Measurements from ENCODE around the gene FOSL2. TPM values are rescaled to one million over a fixed set of nuclear protein-coding genes. Genes with fewer than 3 reads are reported as not detected.

FOSL2 gene
- total RNA-seq, 1 experiment from 2014 or later, result 4.0 TPM

DNA sequence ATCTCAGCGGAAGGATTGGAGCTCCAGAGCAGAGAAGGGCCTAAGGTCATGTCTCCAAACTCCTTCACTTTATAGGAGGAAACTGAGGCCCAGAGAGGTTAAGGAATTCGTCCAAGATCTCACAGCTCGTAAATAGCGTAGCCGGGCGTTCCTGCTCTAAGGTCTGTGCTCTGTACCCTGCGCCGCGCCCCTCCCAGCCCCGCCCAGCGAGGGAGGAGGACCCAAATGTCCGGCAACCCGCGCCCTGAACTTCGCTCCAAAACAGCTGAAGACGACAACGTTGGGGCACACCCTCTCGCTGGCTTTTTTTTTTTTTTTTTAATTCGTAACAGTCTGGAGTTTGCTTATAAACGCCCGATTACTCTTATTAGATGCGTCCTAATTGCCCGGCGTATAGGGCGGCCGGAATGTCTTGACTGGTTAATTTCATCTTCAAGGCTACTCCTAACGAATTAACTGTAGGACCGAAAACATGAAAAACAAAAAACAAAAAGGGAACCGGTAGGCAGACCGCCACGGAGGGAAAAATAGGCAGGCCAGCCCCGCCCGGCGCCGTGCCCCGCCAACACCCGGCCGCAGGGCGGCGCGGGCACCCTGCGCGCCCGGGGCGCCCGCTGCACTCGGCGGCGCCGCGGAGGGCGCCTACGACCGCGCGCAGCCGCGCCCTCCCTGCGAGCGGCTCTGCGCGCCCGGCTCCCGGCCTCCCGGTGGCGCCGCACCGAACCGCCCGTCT is 928 bp upstream of the FOSL2 start:
- no peaks in the 10 kb centered on the region for H3K9me3 Mint-ChIP-seq
- no peak for TF ChIP-seq JUN (CRISPR knock-in tag; IDR thresholded peaks at IDR 0.05)
- TF ChIP-seq ZNF121 (CRISPR knock-in tag; IDR thresholded peaks at IDR 0.05), result no peak
- no peak for TF ChIP-seq GRHL2 (CRISPR knock-in tag; IDR thresholded peaks at IDR 0.05; ENCODE audit: insufficient replicate concordance, severe bottlenecking)
- peak; percentile 52; the same call in 1 of the 2 replicates for TF ChIP-seq ZNF423 (CRISPR knock-in tag; IDR thresholded peaks at IDR 0.05)
- TF ChIP-seq ZNF263 (CRISPR knock-in tag; IDR thresholded peaks at IDR 0.05; ENCODE audit: low read depth), result no peak
- no peak overlapping the region for H3K27ac Mint-ChIP-seq
- ChIA-PET POLR2A (interaction anchor here (0.6 to 1.0 kb wide), 5 partner anchors 9 to 704 kb away, joined by 3 to 7 read pairs (median 4); no protein-coding TSS in a partner anchor), CTCF (interaction anchor here (0.7 to 1.4 kb wide), 4 partner anchors 11 to 175 kb away, joined by 3 to 5 read pairs (median 4); no protein-coding TSS in a partner anchor)
- peak overlapping the region; percentile 77 for H3K4me3 Mint-ChIP-seq
- ATAC-seq (peak; percentile 19), DNase-seq (ENCODE audit: low spot score) (peak; percentile 66)
- no peaks in the 10 kb centered on the region for H3K36me3 Mint-ChIP-seq
- peaks cover 49% of the 10 kb centered on the region for H3K27me3 Mint-ChIP-seq (ENCODE audit: low read depth)
- peaks cover 18% of the 10 kb centered on the region for H3K4me1 Mint-ChIP-seq

DNA sequence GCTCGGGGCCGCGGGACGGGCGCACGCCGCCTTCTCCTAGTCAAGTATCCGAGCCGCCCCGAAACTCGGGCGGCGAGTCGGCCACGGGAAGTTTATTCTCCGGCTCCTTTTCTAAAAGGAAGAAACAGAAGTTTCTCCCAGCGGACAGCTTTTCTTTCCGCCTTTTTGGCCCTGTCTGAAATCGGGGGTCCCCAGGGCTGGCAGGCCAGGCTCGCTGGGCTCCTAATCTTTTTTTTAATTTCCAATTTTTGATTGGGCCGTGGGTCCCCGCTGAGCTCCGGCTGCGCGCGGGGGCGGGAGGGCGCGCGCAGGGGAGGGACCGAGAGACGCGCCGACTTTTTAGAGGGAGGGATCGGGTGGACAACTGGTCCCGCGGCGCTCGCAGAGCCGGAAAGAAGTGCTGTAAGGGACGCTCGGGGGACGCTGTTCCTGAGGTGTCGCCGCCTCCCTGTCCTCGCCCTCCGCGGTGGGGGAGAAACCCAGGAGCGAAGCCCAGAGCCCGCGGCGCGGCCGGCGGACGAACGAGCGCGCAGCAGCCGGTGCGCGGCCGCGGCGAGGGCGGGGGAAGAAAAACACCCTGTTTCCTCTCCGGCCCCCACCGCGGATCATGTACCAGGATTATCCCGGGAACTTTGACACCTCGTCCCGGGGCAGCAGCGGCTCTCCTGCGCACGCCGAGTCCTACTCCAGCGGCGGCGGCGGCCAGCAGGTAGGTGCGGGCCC is 617 bp downstream of the FOSL2 start:
- CTCF ChIA-PET, result interaction anchor here (1.0 to 1.3 kb wide), 3 partner anchors 38 to 640 kb away, joined by 3 read pairs; partner anchors contain the start of genes BABAM2 and RBKS
- ATAC-seq, result no peak

DNA sequence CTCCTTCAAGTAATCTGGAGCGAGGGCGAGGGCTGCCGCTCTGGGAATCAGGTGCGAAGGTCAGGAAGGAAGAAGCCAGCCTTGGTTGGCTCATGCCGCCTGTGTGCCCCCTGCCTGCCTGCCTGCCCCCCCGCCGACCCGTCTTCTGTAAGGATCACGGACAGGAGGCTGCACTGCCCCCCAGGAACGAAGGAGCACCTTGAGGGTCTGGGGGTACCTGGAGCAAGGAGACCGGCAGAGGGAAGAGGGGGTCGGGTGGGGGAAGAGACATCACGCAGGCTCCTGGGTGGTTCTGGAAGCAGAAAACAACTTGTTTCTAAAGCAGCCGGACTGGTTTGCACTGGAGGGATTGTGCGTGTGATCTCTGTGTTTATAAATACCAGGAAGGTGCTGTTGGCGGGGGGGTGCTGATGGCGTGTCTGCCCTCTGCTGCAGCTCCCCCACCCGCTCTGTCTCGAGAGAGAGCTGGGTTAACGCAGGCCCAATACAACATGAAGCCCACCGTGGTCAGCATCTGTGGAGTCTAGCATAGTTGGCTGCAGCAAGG is 1.7 kb downstream of the FOSL2 start:
- POLR2A ChIA-PET, result no interaction called here
- Mint-ChIP-seq H3K27ac (no peak overlapping the region), H3K4me3 (no peak overlapping the region), H3K4me1 (peaks cover 11% of the 10 kb centered on the region), H3K27me3 (ENCODE audit: low read depth) (peaks cover 27% of the 10 kb centered on the region), H3K36me3 (no peaks in the 10 kb centered on the region), H3K9me3 (no peaks in the 10 kb centered on the region)
- ATAC-seq (no peak), DNase-seq (ENCODE audit: low spot score) (no peak)
- CTCF ChIA-PET, result no interaction called here
- TF ChIP-seq NFYB (CRISPR knock-in tag; conservative IDR thresholded peaks at IDR 0.05; ENCODE audit: low read depth) (no peak), USF2 (CRISPR knock-in tag; IDR thresholded peaks at IDR 0.05) (no peak), ZNF396 (CRISPR knock-in tag; IDR thresholded peaks at IDR 0.05; ENCODE audit: borderline replicate concordance) (no peak), ATF6 (CRISPR knock-in tag; IDR thresholded peaks at IDR 0.05) (no peak), ZNF317 (CRISPR knock-in tag; IDR thresholded peaks at IDR 0.05; ENCODE audit: borderline replicate concordance, low read depth) (no peak), RELA (CRISPR knock-in tag; IDR thresholded peaks at IDR 0.05; ENCODE audit: borderline replicate concordance) (no peak), MAX (CRISPR knock-in tag; IDR thresholded peaks at IDR 0.05) (no peak), NR2C2 (CRISPR knock-in tag; IDR thresholded peaks at IDR 0.05) (no peak), ZNF138 (CRISPR knock-in tag; conservative IDR thresholded peaks at IDR 0.05) (no peak), GTF2I (CRISPR knock-in tag; conservative IDR thresholded peaks at IDR 0.05) (no peak), SMAD3 (CRISPR knock-in tag; IDR thresholded peaks at IDR 0.05; ENCODE audit: borderline replicate concordance) (no peak), ATF1 (CRISPR knock-in tag; IDR thresholded peaks at IDR 0.05) (no peak)
- TF ChIP-seq, protein P1, sequence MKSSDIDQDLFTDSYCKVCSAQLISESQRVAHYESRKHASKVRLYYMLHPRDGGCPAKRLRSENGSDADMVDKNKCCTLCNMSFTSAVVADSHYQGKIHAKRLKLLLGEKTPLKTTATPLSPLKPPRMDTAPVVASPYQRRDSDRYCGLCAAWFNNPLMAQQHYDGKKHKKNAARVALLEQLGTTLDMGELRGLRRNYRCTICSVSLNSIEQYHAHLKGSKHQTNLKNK (CRISPR knock-in tag; IDR thresholded peaks at IDR 0.05), result no peak
- TF ChIP-seq, protein P2, sequence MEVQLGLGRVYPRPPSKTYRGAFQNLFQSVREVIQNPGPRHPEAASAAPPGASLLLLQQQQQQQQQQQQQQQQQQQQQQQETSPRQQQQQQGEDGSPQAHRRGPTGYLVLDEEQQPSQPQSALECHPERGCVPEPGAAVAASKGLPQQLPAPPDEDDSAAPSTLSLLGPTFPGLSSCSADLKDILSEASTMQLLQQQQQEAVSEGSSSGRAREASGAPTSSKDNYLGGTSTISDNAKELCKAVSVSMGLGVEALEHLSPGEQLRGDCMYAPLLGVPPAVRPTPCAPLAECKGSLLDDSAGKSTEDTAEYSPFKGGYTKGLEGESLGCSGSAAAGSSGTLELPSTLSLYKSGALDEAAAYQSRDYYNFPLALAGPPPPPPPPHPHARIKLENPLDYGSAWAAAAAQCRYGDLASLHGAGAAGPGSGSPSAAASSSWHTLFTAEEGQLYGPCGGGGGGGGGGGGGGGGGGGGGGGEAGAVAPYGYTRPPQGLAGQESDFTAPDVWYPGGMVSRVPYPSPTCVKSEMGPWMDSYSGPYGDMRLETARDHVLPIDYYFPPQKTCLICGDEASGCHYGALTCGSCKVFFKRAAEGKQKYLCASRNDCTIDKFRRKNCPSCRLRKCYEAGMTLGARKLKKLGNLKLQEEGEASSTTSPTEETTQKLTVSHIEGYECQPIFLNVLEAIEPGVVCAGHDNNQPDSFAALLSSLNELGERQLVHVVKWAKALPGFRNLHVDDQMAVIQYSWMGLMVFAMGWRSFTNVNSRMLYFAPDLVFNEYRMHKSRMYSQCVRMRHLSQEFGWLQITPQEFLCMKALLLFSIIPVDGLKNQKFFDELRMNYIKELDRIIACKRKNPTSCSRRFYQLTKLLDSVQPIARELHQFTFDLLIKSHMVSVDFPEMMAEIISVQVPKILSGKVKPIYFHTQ (CRISPR knock-in tag; IDR thresholded peaks at IDR 0.05), result no peak

More for the DNA sequence above, 617 bp downstream of the FOSL2 start:
- Mint-ChIP-seq H3K4me3 (no peak overlapping the region; the same call in none of the 2 replicates), H3K27me3 (ENCODE audit: low read depth) (peaks cover 39% of the 10 kb centered on the region), H3K36me3 (no peaks in the 10 kb centered on the region), H3K4me1 (peaks cover 14% of the 10 kb centered on the region), H3K9me3 (no peaks in the 10 kb centered on the region), H3K27ac (no peak overlapping the region)
- POLR2A ChIA-PET, result interaction anchor here (0.9 kb wide), 1 partner anchor 641 kb away, joined by 3 read pairs; no protein-coding TSS in a partner anchor
- DNase-seq (ENCODE audit: low spot score), result peak; percentile 48
- no peak for TF ChIP-seq RELA (CRISPR knock-in tag; IDR thresholded peaks at IDR 0.05; ENCODE audit: borderline replicate concordance)
- 0 out of 2 replicates have a peak, but pooled peaks have one; percentile 27 for TF ChIP-seq FOXK1 (CRISPR knock-in tag; IDR thresholded peaks at IDR 0.05)
